ENCODE results near the gene TM6SF1. TPM values are rescaled to one million over a fixed set of nuclear protein-coding genes. Genes with fewer than 3 reads are reported as not detected.
A peak's percentile ranks its signal among the peaks of the same experiment; 100 is the strongest.

Gene TM6SF1
- total RNA-seq, 1 experiment from 2014 or later, result not detected

DNA sequence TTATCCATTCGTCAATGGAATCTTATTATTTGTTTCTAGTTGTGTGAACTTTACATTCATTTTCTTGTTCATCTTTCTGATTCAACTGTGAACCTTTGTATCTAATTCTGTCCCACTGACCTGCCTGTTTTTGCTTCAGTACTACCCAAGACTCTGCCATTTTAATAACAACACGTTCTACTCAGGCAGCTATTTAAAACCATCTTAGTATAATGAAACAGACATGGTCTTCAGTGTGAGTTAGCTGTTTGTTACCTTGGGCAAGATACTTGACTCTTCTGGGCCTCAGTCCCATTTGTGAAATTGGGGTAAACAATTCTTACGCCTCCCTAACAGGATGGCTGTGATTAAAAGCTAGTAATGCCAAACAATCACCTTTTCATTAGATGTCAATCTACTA lies 42.0 kb upstream of the TM6SF1 start:
- H3K79me2 ChIP-seq (ENCODE audit: low read length), result peaks cover 65% of the 10 kb centered on the region
- TF ChIP-seq EZH2phosphoT487 (IDR thresholded peaks at IDR 0.05; ENCODE audit: borderline replicate concordance, low read length), result no peak
- ChIA-PET POLR2A (ENCODE audit: unreplicated experiment) (no interaction called here), CTCF (no interaction called here)
- BruUV-seq (replicated peaks), result TSS peak; percentile 44
- no peaks in the 10 kb centered on the region for H3K27me3 ChIP-seq (ENCODE audit: low read length)
- peaks cover 49% of the 10 kb centered on the region for H4K20me1 ChIP-seq (ENCODE audit: low read length)
- H3F3A ChIP-seq (ENCODE audit: low read length, unreplicated experiment), result no peaks in the 10 kb centered on the region
- H3K27ac ChIP-seq (ENCODE audit: low read length), result no peak overlapping the region
- H3K4me2 ChIP-seq (ENCODE audit: low read length), result peak overlapping the region; percentile 86
- H3K4me3 ChIP-seq (ENCODE audit: low read length), result peak overlapping the region; percentile 79
- no peak overlapping the region for H2AFZ ChIP-seq (ENCODE audit: low read length)
- peak overlapping the region; percentile 85 for H3K9ac ChIP-seq (ENCODE audit: low read length)
- no peak for DNase-seq
- peaks cover 20% of the 10 kb centered on the region for H3K4me1 ChIP-seq (ENCODE audit: insufficient read depth, low read length)
- ATAC-seq, result no peak
- H3K9me2 ChIP-seq (replicated peaks; ENCODE audit: low read length), result no peaks in the 10 kb centered on the region
- H3K9me3 ChIP-seq (ENCODE audit: low read length), result no peaks in the 10 kb centered on the region
- intact Hi-C loops (cut with micrococcal nuclease), result loop anchor here (5.0 kb wide), 1 partner anchor 142 kb away; the partner anchor contains the start of gene HDGFL3
- H3K36me3 ChIP-seq (ENCODE audit: low read depth, low read length), result peaks cover 14% of the 10 kb centered on the region

DNA sequence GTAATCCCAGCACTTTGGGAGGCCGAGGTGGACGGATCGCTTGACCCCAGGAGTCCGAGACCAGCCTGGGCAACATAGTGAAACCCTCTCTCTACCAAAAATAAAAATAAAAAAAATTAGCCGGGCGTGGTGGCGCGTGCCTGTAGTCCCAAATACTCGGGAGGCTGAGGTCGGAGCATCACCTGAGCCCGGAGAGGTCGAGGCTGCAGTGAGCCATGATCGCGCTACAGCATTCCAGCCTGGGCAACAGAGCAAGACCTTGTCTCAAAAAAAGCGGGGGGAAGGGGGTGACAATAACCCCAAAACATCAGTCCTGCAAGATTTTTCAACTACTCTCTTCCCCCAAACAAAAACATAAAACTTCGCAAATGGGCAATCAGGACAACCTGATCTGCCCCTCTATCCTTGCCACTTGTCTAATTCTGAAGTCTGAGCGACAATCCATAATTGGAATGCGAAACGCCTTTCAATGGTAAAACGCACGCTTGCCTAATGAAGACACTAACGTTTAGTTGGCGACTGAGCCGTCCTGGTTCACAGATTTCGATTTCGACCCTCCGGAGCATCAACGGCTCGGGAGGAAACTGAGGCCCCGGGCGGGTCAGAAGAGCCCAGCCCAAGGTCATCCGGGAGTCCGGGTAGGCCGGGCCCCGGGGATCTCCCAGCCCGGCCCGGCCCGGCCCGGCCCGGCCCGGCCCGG lies 41.3 kb upstream of the TM6SF1 start:
- Histone ChIP-seq H3K27me3 (ENCODE audit: low read length) (no peaks in the 10 kb centered on the region), H2AFZ (ENCODE audit: low read length) (peak overlapping the region; percentile 78; the same call in 1 of the 2 replicates), H3K9me2 (replicated peaks; ENCODE audit: low read length) (no peaks in the 10 kb centered on the region), H3F3A (ENCODE audit: low read length, unreplicated experiment) (no peaks in the 10 kb centered on the region), H3K4me1 (ENCODE audit: insufficient read depth, low read length) (peaks cover 20% of the 10 kb centered on the region), H3K79me2 (ENCODE audit: low read length) (peaks cover 58% of the 10 kb centered on the region), H3K4me3 (ENCODE audit: low read length) (peak overlapping the region; percentile 79), H3K27ac (ENCODE audit: low read length) (peak overlapping the region; percentile 63), H3K9me3 (ENCODE audit: low read length) (no peaks in the 10 kb centered on the region), H3K9ac (ENCODE audit: low read length) (peak overlapping the region; percentile 85), H3K36me3 (ENCODE audit: low read depth, low read length) (peaks cover 13% of the 10 kb centered on the region), H3K4me2 (ENCODE audit: low read length) (peak overlapping the region; percentile 86), H4K20me1 (ENCODE audit: low read length) (peaks cover 45% of the 10 kb centered on the region)
- DNase-seq (peak; percentile 13), ATAC-seq (no peak)
- ChIA-PET POLR2A (ENCODE audit: unreplicated experiment) (interaction anchor here (0.6 kb wide), 1 partner anchor 315 kb away, joined by 3 read pairs; no protein-coding TSS in a partner anchor), CTCF (interaction anchor here (0.7 to 1.0 kb wide), 2 partner anchors 52 to 749 kb away, joined by 3 read pairs; no protein-coding TSS in a partner anchor)
- no TSS peak for BruUV-seq (replicated peaks)
- TF ChIP-seq EZH2phosphoT487 (IDR thresholded peaks at IDR 0.05; ENCODE audit: borderline replicate concordance, low read length), result no peak
- no peak for TF ChIP-seq EZH2 (IDR thresholded peaks at IDR 0.05; ENCODE audit: low read length, unreplicated experiment)
- TF ChIP-seq, protein P1, sequence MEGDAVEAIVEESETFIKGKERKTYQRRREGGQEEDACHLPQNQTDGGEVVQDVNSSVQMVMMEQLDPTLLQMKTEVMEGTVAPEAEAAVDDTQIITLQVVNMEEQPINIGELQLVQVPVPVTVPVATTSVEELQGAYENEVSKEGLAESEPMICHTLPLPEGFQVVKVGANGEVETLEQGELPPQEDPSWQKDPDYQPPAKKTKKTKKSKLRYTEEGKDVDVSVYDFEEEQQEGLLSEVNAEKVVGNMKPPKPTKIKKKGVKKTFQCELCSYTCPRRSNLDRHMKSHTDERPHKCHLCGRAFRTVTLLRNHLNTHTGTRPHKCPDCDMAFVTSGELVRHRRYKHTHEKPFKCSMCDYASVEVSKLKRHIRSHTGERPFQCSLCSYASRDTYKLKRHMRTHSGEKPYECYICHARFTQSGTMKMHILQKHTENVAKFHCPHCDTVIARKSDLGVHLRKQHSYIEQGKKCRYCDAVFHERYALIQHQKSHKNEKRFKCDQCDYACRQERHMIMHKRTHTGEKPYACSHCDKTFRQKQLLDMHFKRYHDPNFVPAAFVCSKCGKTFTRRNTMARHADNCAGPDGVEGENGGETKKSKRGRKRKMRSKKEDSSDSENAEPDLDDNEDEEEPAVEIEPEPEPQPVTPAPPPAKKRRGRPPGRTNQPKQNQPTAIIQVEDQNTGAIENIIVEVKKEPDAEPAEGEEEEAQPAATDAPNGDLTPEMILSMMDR (conservative IDR thresholded peaks at IDR 0.05; ENCODE audit: low read depth, low read length), result no peak
- intact Hi-C loops (cut with micrococcal nuclease), result loop anchor here (5.0 kb wide), 1 partner anchor 141 kb away; the partner anchor contains the start of gene HDGFL3

DNA sequence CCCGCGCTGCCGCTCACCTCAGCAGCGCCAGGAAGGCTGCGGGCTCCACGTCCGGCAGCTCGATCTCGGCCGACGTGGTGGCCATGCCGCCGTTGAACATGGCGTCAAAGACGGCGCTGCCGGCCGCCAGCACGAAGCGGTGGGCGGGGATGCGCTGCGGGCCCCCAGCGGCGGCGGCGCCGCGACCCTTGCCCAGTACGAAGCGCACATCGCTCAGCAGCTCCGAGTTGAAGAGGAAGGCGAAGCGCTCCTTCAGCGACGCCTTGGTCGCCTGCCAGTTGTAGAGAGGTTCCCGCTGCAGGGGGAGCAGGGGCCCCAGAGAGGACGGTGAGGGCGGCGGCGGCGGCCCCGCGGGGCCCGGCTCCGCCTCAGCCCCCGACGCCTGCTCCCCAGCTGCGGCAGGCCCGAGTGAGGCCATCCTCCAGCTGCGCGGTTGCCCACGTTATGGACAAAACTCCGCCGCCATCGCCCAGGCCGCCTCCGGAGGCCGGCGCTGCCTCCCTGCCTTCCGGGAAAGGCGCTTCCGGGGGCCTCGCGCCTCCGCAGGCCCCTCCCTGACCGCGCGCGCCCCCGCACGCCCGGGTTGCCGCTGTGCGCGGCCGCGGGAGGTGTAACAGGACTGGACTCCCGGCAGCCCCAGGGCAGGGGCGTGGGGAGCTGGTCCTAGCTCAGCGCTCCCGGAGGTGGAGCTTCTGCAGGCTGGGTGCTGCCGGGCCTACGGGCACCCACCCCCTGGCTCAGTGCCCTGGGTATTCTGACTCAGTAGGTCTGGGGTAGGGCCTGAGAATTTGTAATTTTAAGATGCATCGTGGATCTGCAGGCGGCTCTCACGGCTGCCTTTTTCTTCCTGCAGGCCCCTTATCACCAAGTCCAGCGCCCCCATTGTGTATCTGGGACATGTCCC lies 40.5 kb upstream of the TM6SF1 start, which contains the start of gene BTBD1:
Gene BTBD1, minus strand, starts transcription at position 519 of the 904 bp plus-strand sequence. Its CDS starts 101 bp downstream, at position 418.
- ATAC-seq (peak; percentile 94), DNase-seq (peak; percentile 97)
- POLR2A ChIA-PET (ENCODE audit: unreplicated experiment), result interaction anchor here (0.6 kb wide), 2 partner anchors 18 to 314 kb away, joined by 3 read pairs; no protein-coding TSS in a partner anchor
- Histone ChIP-seq H3K36me3 (ENCODE audit: low read depth, low read length) (peaks cover 6% of the 10 kb centered on the region; the same call in 1 of the 2 replicates), H3K4me1 (ENCODE audit: insufficient read depth, low read length) (peaks cover 20% of the 10 kb centered on the region), H3K9me3 (ENCODE audit: low read length) (no peaks in the 10 kb centered on the region), H3F3A (ENCODE audit: low read length, unreplicated experiment) (no peaks in the 10 kb centered on the region), H3K4me2 (ENCODE audit: low read length) (peak within 1 kb of the TSS; percentile 86), H3K27me3 (ENCODE audit: low read length) (no peaks in the 10 kb centered on the region), H3K4me3 (ENCODE audit: low read length) (peak within 1 kb of the TSS; percentile 79), H3K79me2 (ENCODE audit: low read length) (peaks cover 50% of the 10 kb centered on the region), H2AFZ (ENCODE audit: low read length) (peak within 1 kb of the TSS; percentile 78), H4K20me1 (ENCODE audit: low read length) (peaks cover 37% of the 10 kb centered on the region), H3K9me2 (replicated peaks; ENCODE audit: low read length) (no peaks in the 10 kb centered on the region), H3K9ac (ENCODE audit: low read length) (peak within 1 kb of the TSS; percentile 85), H3K27ac (ENCODE audit: low read length) (peak within 1 kb of the TSS; percentile 63)
- CTCF ChIA-PET, result interaction anchor here (0.6 to 1.0 kb wide), 4 partner anchors 51 to 748 kb away, joined by 3 to 8 read pairs (median 3); no protein-coding TSS in a partner anchor
- no TSS peak for BruUV-seq (replicated peaks)
- intact Hi-C loops (cut with micrococcal nuclease), result loop anchor here (5.0 kb wide), 1 partner anchor 140 kb away; the partner anchor contains the start of gene HDGFL3
- TF ChIP-seq, protein P1 (conservative IDR thresholded peaks at IDR 0.05; ENCODE audit: low read depth, low read length), result no peak
- peak; percentile 73 for TF ChIP-seq EZH2phosphoT487 (IDR thresholded peaks at IDR 0.05; ENCODE audit: borderline replicate concordance, low read length)
- no peak for TF ChIP-seq EZH2 (IDR thresholded peaks at IDR 0.05; ENCODE audit: low read length, unreplicated experiment)

Data from PC-3 (cell line).